NCI-H146 treated with DMSO at 0.1 percent for 48 hours (cell line): ENCODE measurements around the gene FOXC1.
A peak's percentile ranks its signal among the peaks of the same experiment; 100 is the strongest.

Experiments used
- DNase-seq: peaks from one replicate; lab custom pipeline; 2025; ENCODE audit not compliant: unreplicated experiment; lab: John Stamatoyannopoulos, UW

FOXC1 gene

GRCh38 chr6:1584146-1584545 is 25.6 kb upstream of the FOXC1 start:
- DNase-seq, result no peak

- no peak for DNase-seq
Measured at GRCh38 chr6:1584996-1585668, 24.6 kb upstream of the FOXC1 start.

- no peak for DNase-seq
Measured at GRCh38 chr6:1585669-1586049, 24.1 kb upstream of the FOXC1 start.

- DNase-seq, result no peak
Measured at GRCh38 chr6:1586256-1586655, 23.5 kb upstream of the FOXC1 start.

DNA sequence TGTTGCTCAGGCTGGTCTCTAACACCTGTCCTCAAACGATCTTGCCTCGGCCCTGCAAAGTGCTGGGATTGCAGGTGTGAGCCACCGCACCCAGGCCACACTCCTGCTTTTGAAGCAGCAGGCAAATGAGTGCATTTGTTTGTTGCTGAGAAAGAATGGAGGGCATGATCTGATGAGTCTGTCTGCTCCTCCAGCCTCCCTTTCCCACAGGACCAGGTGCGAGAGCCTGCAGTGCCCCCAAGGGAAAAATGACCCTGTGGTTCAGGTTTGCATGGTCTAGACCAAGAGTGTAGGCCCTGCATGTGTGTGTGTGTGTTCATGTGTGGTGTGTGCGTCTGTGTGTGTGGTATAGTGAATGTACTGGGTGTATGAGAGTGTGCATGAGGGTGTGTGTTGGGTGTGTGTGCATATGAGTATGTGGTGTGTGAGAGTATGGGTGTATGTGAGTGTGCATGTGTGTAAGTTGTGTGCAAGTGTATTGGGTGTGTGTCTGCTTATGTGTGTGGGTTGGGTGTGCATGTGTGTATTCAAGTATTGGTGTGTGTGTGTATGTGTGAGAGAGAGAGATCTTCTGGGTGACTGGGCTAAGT is 22.8 kb upstream of the FOXC1 start:
- DNase-seq, result no peak

DNA sequence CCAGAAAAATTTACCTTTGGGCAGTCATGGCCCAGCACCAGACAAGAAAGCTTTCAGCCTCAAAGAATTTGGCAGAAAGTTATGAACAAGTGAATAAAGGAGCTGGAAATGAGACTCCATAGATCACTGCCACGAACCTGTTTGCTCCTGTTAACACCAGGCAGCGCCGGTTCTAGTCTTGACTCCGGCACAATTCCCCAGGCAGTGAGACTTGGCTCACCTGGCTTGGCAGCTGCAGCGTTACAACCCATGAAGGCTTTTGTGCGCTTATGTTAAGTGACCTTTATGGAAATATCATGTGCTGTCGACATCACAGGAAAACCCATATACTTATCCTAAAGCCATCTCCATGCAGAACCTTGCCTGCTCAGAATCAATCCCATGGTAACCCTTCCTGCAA is 22.2 kb upstream of the FOXC1 start:
- DNase-seq, result no peak

- no peak for DNase-seq
Measured at GRCh38 chr6:1587977-1588376, 21.7 kb upstream of the FOXC1 start.

DNA sequence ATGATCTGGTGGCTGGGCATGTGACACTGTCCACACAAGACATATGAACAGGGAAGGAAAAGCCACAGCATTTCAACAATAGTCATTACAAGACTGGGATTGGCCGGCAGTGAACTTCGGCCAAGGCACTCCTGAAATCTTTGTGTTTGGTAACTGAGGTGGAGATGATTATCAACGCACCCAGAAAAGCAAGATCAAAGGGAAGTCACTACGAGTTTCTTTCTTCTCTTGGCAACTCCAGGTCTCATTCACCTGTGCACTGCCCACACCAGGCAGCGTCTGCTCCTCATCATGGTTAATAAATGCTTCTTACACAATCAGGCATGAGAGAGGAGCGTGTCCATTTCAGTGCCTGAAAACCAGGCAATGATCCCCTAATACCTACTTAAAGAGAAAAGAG is 20.5 kb upstream of the FOXC1 start:
- DNase-seq, result no peak

DNA sequence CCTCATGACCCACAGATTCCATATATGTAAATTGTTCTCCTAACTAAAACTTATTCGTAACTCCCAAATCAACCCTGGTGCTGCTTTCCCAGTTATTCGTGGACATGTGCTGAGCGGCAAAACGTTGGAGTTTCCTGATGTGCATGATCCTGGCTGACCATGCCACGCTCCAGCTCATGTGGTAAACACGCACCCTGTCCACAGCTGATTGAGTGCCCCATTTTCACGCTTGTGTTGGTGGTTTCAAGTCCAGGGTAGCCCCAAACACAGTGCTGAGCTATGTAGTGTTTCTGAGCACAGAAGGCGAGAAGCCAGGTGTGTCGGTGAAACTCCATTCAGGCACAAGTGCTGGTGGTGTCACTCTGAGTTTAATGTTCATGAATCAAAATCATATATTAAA is 19.1 kb upstream of the FOXC1 start:
- no peak for DNase-seq

DNA sequence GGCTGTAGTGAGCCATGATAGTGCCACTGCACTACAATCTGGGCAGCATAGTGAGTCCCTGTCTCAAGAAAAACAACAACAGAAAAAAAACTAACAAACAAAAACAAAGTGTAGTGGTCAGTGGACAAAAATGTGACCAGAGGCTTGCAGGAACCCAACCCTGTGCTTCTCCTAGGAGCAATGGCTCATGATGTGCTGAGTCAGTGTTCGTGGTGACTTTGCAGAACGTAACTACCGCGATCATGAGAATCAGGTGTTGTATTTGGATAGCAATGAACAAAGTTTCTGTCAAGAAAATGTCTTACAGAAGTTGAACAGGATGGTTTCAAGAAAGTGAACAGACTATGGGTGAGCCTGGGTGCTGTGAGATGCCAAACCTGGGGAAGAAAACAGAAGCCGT is 18.5 kb upstream of the FOXC1 start:
- no peak for DNase-seq

- no peak for DNase-seq
Measured at GRCh38 chr6:1591926-1592325, 17.8 kb upstream of the FOXC1 start.

DNA sequence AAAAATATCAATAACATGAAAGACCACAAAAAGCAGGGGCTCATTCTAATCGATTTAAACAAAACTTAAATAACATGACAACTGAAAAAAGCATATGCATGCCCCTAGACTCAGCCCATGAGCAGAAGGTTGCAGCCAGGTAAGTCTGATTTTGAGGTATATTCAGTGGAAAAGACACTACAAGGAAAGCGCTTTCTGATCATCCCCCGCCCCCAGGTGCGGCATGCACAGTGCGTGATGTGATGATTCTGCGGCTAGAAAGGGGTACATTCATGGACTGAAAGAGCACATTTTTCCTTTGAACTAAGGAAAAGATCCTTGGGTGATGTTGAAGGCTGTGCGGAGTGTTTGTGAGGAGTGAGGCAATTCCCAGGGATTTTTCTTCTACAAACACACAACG is 16.9 kb upstream of the FOXC1 start:
- no peak for DNase-seq

- DNase-seq, result no peak
Measured at GRCh38 chr6:1593286-1593957, 16.3 kb upstream of the FOXC1 start.

GRCh38 chr6:1593958-1594314 is 15.8 kb upstream of the FOXC1 start:
- no peak for DNase-seq

- DNase-seq, result no peak
Measured at GRCh38 chr6:1594445-1595200, 15.1 kb upstream of the FOXC1 start.

DNA sequence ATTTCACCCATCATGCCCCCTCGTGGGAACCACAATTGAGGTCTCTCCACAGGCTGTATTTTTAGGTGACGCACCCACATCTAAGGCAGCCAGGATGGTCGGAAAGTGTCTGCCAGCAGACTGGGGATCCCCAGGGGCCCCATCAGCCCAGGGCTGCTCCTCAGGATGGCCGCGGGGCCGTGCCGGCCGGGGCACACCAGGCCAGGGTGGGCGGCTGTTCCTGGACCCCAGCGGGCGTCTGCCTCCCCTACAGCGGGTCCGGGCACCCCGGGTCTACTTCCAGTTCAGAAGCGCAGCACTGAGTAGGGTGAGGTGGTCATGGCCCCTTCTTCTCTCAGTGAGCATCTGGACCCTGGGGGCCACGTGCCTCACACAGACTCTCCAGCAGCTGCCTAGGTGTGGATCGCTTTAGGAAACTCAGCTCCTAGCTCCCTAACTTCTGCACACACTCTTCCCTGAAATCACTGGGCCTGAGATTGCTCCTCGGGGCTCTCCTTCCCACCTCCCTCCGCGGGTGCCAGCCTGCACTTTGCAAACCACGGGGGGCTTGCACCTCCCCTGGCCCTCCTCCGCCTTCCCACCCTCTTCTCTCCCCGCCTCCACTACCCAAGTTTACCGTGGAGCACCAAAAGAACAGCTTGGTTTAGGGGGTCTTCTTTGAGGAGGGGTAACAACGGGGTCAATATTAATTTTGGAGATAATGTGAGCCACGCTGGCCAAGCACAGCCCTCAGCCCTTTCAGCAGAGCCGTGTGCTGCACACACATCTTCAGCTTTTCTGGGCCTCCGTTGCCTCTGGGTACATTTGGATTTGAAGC is 14.2 kb upstream of the FOXC1 start:
- DNase-seq, result no peak

- peak; percentile 45 for DNase-seq
Measured at GRCh38 chr6:1596088-1596852, 13.4 kb upstream of the FOXC1 start.

- no peak for DNase-seq
Measured at GRCh38 chr6:1597121-1597744, 12.5 kb upstream of the FOXC1 start.

DNA sequence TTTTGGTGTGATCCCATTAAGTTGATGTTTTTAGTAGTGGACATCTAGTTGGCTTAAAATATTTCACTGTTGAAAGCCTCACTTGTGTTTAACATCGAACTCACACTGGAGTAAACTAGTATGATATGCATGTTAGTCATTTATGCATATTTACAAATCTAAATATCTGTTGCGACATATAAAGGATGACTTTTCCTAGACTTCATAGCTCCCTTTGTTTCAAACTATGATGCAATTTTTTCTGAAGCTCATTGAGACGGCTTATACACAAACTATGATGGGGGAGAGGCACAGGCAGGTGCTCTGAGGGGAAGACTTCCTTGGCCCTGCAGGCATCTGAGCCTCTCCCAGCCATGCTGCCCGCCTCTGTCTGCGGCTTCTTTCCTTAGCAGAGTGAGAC is 11.8 kb upstream of the FOXC1 start:
- no peak for DNase-seq

DNA sequence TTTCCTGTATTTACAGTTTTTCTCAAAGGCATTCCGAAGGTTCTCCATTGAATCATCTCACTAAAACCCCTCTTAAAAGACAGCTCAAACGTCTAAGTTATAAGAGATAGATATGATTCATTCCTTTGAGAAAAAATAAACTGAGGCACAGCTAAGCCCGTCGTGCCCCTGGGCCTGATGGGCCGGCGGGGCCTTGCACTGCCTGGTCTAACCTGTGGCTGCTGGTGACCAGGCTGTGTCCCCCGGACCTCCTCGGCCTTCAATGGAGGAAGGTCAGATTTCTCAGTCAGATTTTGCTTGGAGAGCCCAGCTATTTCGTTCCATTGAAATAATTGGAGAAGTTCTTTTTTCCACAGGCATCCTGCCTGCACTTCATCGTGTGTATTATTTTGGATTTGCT is 11.3 kb upstream of the FOXC1 start:
- no peak for DNase-seq
